Endothelial cell of umbilical vein (primary cell): ENCODE measurements around the gene MCU. TPM values are rescaled to one million over a fixed set of nuclear protein-coding genes. Genes with fewer than 3 reads are reported as not detected.

ENCODE experiments used
- BruUV-seq: library from RNA; stranded (reverse); fragments of 400-500 nt; replicated peaks from 2 replicates; lab custom pipeline; 2021; lab: Mats Ljungman, UMichigan
- CTCF ChIA-PET: fragments of 300-600, 350-600 bp; sonication (Branson Sonifier 250); formaldehyde crosslinking; loops from one replicate; lab custom pipeline; 2021; ENCODE audit warnings: antibody characterized with exemption, inconsistent platforms; lab: Charles Lee
- POLR2A ChIA-PET: fragments of 300-600, 350-600 bp; sonication (Branson Sonifier 250); formaldehyde crosslinking; loops from one replicate; lab custom pipeline; 2021; ENCODE audit warnings: antibody characterized with exemption, inconsistent platforms; lab: Charles Lee
- DNase-seq: peaks from one replicate; pipeline ENCODE4 v3.0.0-alpha.2; 2011; ENCODE audit warnings: low read depth, low spot score
- FAIRE-seq: peaks from 2 replicates; lab custom pipeline; 2011; peaks lifted over from hg19 to GRCh38; lab: Jason Lieb, UNC
- H2AFZ ChIP-seq: 2 replicates; pipeline ENCODE4 v1.6.0; 2012; ENCODE audit warnings: low read depth, low read length, control low read depth, inconsistent platforms
- H3K27ac ChIP-seq: 2 replicates; pipeline ENCODE4 v1.5.1; 2011; ENCODE audit warnings: low read depth, mild to moderate bottlenecking, control low read depth, low read length, moderate library complexity; ENCODE audit not compliant: insufficient read depth
- H3K27me3 ChIP-seq, 2 experiments: 2 replicates each; pipeline versions ENCODE4 v1.6.0 to v1.6.1; 2011; ENCODE audit warnings: low read length in 2 of 2, mixed read lengths in 1 of 2; ENCODE audit not compliant: control insufficient read depth in 2 of 2, insufficient read depth in 2 of 2
- H3K36me3 ChIP-seq, 2 experiments: 2 replicates in 1 of 2; 3 replicates in 1 of 2; pipeline ENCODE4 v1.5.1; 2011; ENCODE audit warnings: low read length in 2 of 2, mild to moderate bottlenecking in 1 of 2, moderate library complexity in 1 of 2; ENCODE audit not compliant: control insufficient read depth in 2 of 2, insufficient read depth in 2 of 2; ENCODE audit errors: extremely low read depth in 1 of 2
- H3K4me1 ChIP-seq: 3 replicates; pipeline ENCODE4 v1.5.1; 2011; ENCODE audit warnings: mild to moderate bottlenecking, low read length; ENCODE audit not compliant: control insufficient read depth, insufficient read depth; ENCODE audit errors: extremely low read depth
- H3K4me2 ChIP-seq: 2 replicates; pipeline ENCODE4 v1.6.1; 2011; ENCODE audit warnings: low read length, control low read depth, mixed read lengths; ENCODE audit not compliant: insufficient read depth
- H3K4me3 ChIP-seq, 3 experiments: fragments of 200-600 bp in 1 of 3; sonication (generic), shearing (Covaris generic) in 1 of 3; replicated peaks in 1 of 3; 2 replicates each; pipeline ENCODE4 v1.5.1; 2011 to 2016; ENCODE audit warnings: control low read depth in 3 of 3, low read length in 3 of 3, mild to moderate bottlenecking in 2 of 3, inconsistent platforms in 1 of 3, low read depth in 1 of 3, moderate library complexity in 1 of 3; ENCODE audit not compliant: insufficient read depth in 1 of 3
- H3K79me2 ChIP-seq: 2 replicates; pipeline ENCODE4 v1.6.0; 2012; ENCODE audit warnings: low read length, inconsistent platforms; ENCODE audit not compliant: control insufficient read depth, insufficient read depth
- H3K9ac ChIP-seq: replicated peaks from 2 replicates; pipeline ENCODE3; 2011; ENCODE audit warnings: low read length, control low read depth; ENCODE audit not compliant: insufficient read depth; ENCODE audit errors: extremely low read depth
- H3K9me1 ChIP-seq: replicated peaks from 3 replicates; pipeline ENCODE4 v1.6.0; 2011; ENCODE audit warnings: mild to moderate bottlenecking, low read length; ENCODE audit not compliant: control insufficient read depth, insufficient read depth; ENCODE audit errors: extremely low read depth
- H3K9me3 ChIP-seq: replicated peaks from 2 replicates; pipeline ENCODE4 v1.5.1; 2012; ENCODE audit warnings: low read length, inconsistent platforms; ENCODE audit not compliant: control insufficient read depth, insufficient read depth
- H4K20me1 ChIP-seq: replicated peaks from 2 replicates; pipeline ENCODE3; 2011; ENCODE audit warnings: mild to moderate bottlenecking, low read length; ENCODE audit not compliant: control insufficient read depth, insufficient read depth; ENCODE audit errors: extremely low read depth
- EZH2 ChIP-seq: IDR thresholded peaks from 2 replicates; pipeline ENCODE4 v1.6.1; 2012; ENCODE audit warnings: borderline replicate concordance, low read depth, mild to moderate bottlenecking, moderate library complexity, low read length, inconsistent platforms; ENCODE audit not compliant: severe bottlenecking
- FOS ChIP-seq: IDR thresholded peaks from 2 replicates; pipeline ENCODE4 v1.6.1; 2011; ENCODE audit warnings: mild to moderate bottlenecking, low read length, moderate library complexity, borderline replicate concordance; ENCODE audit not compliant: insufficient read depth
- GATA2 ChIP-seq: IDR thresholded peaks from 2 replicates; pipeline ENCODE4 v1.7.0; 2011; ENCODE audit warnings: low read depth, mild to moderate bottlenecking, moderate library complexity, mixed read lengths, low read length; ENCODE audit not compliant: insufficient read length, insufficient read depth
- JUN ChIP-seq: IDR thresholded peaks from 2 replicates; pipeline ENCODE4 v1.6.1; 2011; ENCODE audit warnings: borderline replicate concordance, low read depth; ENCODE audit not compliant: insufficient read length, insufficient read depth
- MYC ChIP-seq: IDR thresholded peaks from one replicate; pipeline ENCODE4 v1.6.1; 2011; ENCODE audit warnings: mild to moderate bottlenecking, low read depth, low read length
- POLR2A ChIP-seq: IDR thresholded peaks from 2 replicates; pipeline ENCODE4 v1.6.1; 2012; ENCODE audit warnings: low read depth, mild to moderate bottlenecking, control low read depth, low read length
- POLR2AphosphoS5 ChIP-seq: IDR thresholded peaks from 2 replicates; pipeline ENCODE4 v1.6.1; 2012; ENCODE audit warnings: low read depth, mild to moderate bottlenecking, control low read depth, low read length, moderate library complexity; ENCODE audit not compliant: insufficient read depth
- dilution Hi-C: fragments of 300-500 bp; cut with MboI; formaldehyde crosslinking; loops from one replicate; pipeline ENCODE4 v1.15.0; 2019; ENCODE audit warnings: low sequenced_read_pairs; ENCODE audit not compliant: extremely low pct_ligation_motif_present
- intact Hi-C: fragments of 100-400 bp; cut with micrococcal nuclease; formaldehyde crosslinking; loops from one replicate; pipeline ENCODE4 v1.10.0; 2022
- polyA plus RNA-seq, 4 experiments: library from polyadenylated mRNA; depleted of rRNA in 3 of 4; stranded (reverse) in 3 of 4; unstranded in 1 of 4; fragments of >200 nt; gene quantifications; 2 replicates each; pipeline versions ENCODE4 v1.2.1 to v1.2.3, GENCODE V29; 2011 to 2012; ENCODE audit warnings: missing spikeins in 1 of 4
- total RNA-seq: library from RNA; stranded (reverse); gene quantifications from 2 replicates; pipeline ENCODE4 v1.2.3, GENCODE V29; 2021
- TF ChIP-seq, protein P1 (sequence below): IDR thresholded peaks from 2 replicates; pipeline ENCODE4 v1.6.1; 2011; ENCODE audit not compliant: insufficient read depth, insufficient read length
- TF ChIP-seq, protein P2 (sequence below), 2 donors: IDR thresholded peaks; 1 replicate in 1 of 2; 2 replicates in 1 of 2; pipeline ENCODE4 v1.5.1; 2011; ENCODE audit warnings: low read length in 2 of 2, mild to moderate bottlenecking in 2 of 2, moderate library complexity in 2 of 2, control low read depth in 1 of 2, inconsistent platforms in 1 of 2, low read depth in 1 of 2; ENCODE audit not compliant: insufficient read depth in 1 of 2; ENCODE audit errors: extremely low read depth in 1 of 2

MCU gene
- total and polyA plus RNA-seq, 2 donors (not counting 3 experiments of a cell fraction or from before 2014, with no cell fraction given), result 25.2 to 37.2 TPM

DNA sequence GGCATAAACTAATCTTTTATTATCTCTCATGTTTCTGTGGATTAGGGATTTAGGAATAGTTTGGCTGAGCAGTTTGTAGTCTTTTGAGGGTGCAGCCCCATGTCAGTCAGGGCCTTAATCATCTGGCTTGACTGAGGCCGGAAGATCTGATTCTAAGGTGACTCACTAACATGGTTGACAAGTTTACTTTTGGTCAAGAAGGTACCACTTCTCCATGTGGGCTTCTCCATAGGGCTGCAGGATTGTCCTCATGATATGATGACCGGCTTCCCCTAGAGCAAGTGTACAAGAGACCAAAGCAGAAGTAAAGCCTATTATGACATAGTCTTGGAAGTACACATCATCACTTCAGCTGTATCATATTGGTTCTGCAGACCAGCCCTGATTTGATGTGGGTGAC, 155.7 kb downstream of the MCU start:
- FAIRE-seq, result no peak
- dilution Hi-C loops, result no loop called here

More for the DNA sequence above, 155.7 kb downstream of the MCU start:
- Histone ChIP-seq H3K27me3 (no peaks in the 10 kb centered on the region), H3K4me3 (no peak overlapping the region), H3K9ac (no peak overlapping the region), H3K27ac (no peak overlapping the region), H3K9me3 (no peaks in the 10 kb centered on the region), H3K4me2 (no peak overlapping the region), H2AFZ (no peak overlapping the region), H3K4me1 (no peaks in the 10 kb centered on the region), H3K36me3 (no peaks in the 10 kb centered on the region), H3K79me2 (no peaks in the 10 kb centered on the region), H3K9me1 (no peaks in the 10 kb centered on the region), H4K20me1 (no peaks in the 10 kb centered on the region)
- DNase-seq, result no peak
- intact Hi-C loops, result no loop called here
- CTCF ChIA-PET, result no interaction called here
- no peak for TF ChIP-seq EZH2
- TF ChIP-seq GATA2, result no peak
- TF ChIP-seq MYC, result no peak
- TF ChIP-seq, protein P1, sequence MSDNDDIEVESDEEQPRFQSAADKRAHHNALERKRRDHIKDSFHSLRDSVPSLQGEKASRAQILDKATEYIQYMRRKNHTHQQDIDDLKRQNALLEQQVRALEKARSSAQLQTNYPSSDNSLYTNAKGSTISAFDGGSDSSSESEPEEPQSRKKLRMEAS, result no peak
- TF ChIP-seq, protein P2, sequence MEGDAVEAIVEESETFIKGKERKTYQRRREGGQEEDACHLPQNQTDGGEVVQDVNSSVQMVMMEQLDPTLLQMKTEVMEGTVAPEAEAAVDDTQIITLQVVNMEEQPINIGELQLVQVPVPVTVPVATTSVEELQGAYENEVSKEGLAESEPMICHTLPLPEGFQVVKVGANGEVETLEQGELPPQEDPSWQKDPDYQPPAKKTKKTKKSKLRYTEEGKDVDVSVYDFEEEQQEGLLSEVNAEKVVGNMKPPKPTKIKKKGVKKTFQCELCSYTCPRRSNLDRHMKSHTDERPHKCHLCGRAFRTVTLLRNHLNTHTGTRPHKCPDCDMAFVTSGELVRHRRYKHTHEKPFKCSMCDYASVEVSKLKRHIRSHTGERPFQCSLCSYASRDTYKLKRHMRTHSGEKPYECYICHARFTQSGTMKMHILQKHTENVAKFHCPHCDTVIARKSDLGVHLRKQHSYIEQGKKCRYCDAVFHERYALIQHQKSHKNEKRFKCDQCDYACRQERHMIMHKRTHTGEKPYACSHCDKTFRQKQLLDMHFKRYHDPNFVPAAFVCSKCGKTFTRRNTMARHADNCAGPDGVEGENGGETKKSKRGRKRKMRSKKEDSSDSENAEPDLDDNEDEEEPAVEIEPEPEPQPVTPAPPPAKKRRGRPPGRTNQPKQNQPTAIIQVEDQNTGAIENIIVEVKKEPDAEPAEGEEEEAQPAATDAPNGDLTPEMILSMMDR (IDR thresholded peaks at IDR 0.05; ENCODE audit: extremely low read depth in 1 of 2, insufficient read depth in 1 of 2, low read depth in 1 of 2, low read length in 2 of 2), result no peak
- no peak for TF ChIP-seq FOS
- TF ChIP-seq POLR2A, result no peak
- TF ChIP-seq POLR2AphosphoS5, result no peak
- TF ChIP-seq JUN, result no peak
- BruUV-seq, result no TSS peak
- POLR2A ChIA-PET, result no interaction called here
